Liver (tissue), 9 donors: ENCODE data around the gene PRPS2. TPM values are rescaled to one million over a fixed set of nuclear protein-coding genes. Genes with fewer than 3 reads are reported as not detected.

Experiments used
- DNase-seq: peaks from one replicate; pipeline ENCODE4 v3.0.0-alpha.2; 2017; ENCODE audit warnings: low spot score
- H3K27ac ChIP-seq, 2 donors: one replicate each; pipeline ENCODE4 v1.7.0; 2013; ENCODE audit warnings: inconsistent platforms in 2 of 2, low read length in 2 of 2, control low read depth in 1 of 2, low read depth in 1 of 2, mild to moderate bottlenecking in 1 of 2
- H3K27me3 ChIP-seq, 4 donors: one replicate each; pipeline versions ENCODE4 v1.6.1 to v1.7.0; 2013; ENCODE audit warnings: low read length in 3 of 4, inconsistent platforms in 1 of 4, mild to moderate bottlenecking in 1 of 4, moderate library complexity in 1 of 4; ENCODE audit not compliant: control insufficient read depth in 4 of 4, insufficient read depth in 4 of 4
- H3K36me3 ChIP-seq, 4 donors: one replicate each; pipeline versions ENCODE4 v1.6.1 to v1.7.0; 2013; ENCODE audit warnings: low read length in 3 of 4, mild to moderate bottlenecking in 3 of 4, low read depth in 1 of 4, moderate library complexity in 1 of 4; ENCODE audit not compliant: control insufficient read depth in 4 of 4, insufficient read depth in 3 of 4
- H3K4me1 ChIP-seq, 4 donors: one replicate each; pipeline versions ENCODE4 v1.6.1 to v1.7.0; 2013; ENCODE audit warnings: low read length in 3 of 4, mild to moderate bottlenecking in 3 of 4, moderate library complexity in 1 of 4; ENCODE audit not compliant: control insufficient read depth in 4 of 4, insufficient read depth in 4 of 4
- H3K4me3 ChIP-seq, 3 donors: one replicate each; pipeline versions ENCODE4 v1.6.1 to v1.7.0; 2013; ENCODE audit warnings: low read length in 3 of 3, control low read depth in 1 of 3, low read depth in 1 of 3, mild to moderate bottlenecking in 1 of 3
- H3K9ac ChIP-seq, 2 donors: one replicate each; pipeline ENCODE4 v1.7.0; 2013; ENCODE audit warnings: low read length in 2 of 2, mild to moderate bottlenecking in 2 of 2, moderate library complexity in 2 of 2, control low read depth in 1 of 2, low read depth in 1 of 2
- H3K9me3 ChIP-seq, 4 donors: one replicate each; pipeline versions ENCODE4 v1.6.1 to v1.7.0; 2013; ENCODE audit warnings: low read length in 3 of 4; ENCODE audit not compliant: control insufficient read depth in 4 of 4
- ATF3 ChIP-seq: IDR thresholded peaks from 2 replicates; pipeline ENCODE4 v1.6.1; 2016; ENCODE audit warnings: antibody characterized with exemption
- FOXA1 ChIP-seq: IDR thresholded peaks from 2 replicates; pipeline ENCODE4 v1.6.1; 2016; ENCODE audit warnings: antibody characterized with exemption
- GABPA ChIP-seq, 2 donors: IDR thresholded peaks in 1 of 2; conservative IDR thresholded peaks in 1 of 2; 2 replicates each; pipeline ENCODE4 v1.6.1; 2016; ENCODE audit warnings: antibody characterized with exemption in 2 of 2, mild to moderate bottlenecking in 1 of 2, moderate library complexity in 1 of 2
- HNF4A ChIP-seq, 2 donors: conservative IDR thresholded peaks; 2 replicates each; pipeline ENCODE4 v1.6.1; 2016; ENCODE audit warnings: antibody characterized with exemption in 2 of 2, mild to moderate bottlenecking in 2 of 2
- JUND ChIP-seq, 2 donors: IDR thresholded peaks; 2 replicates each; pipeline ENCODE4 v1.6.1; 2016; ENCODE audit warnings: antibody characterized with exemption in 2 of 2
- RAD21 ChIP-seq, 2 donors: IDR thresholded peaks; 2 replicates each; pipeline ENCODE4 v1.6.1; 2016; ENCODE audit warnings: antibody characterized with exemption in 2 of 2, mild to moderate bottlenecking in 2 of 2
- RXRA ChIP-seq, 2 donors: IDR thresholded peaks; 2 replicates each; pipeline ENCODE4 v1.6.1; 2017 to 2018; ENCODE audit warnings: antibody characterized with exemption in 2 of 2, mild to moderate bottlenecking in 1 of 2
- TAF1 ChIP-seq: conservative IDR thresholded peaks from 2 replicates; pipeline ENCODE4 v1.6.1; 2016; ENCODE audit warnings: antibody characterized with exemption, mild to moderate bottlenecking
- YY1 ChIP-seq: IDR thresholded peaks from 2 replicates; pipeline ENCODE4 v1.6.1; 2016; ENCODE audit warnings: antibody characterized with exemption, mild to moderate bottlenecking
- WGBS: extraction: QIAGEN DNeasy Blood & Tissue Kit; methylation state at CpG from one replicate; pipeline ENCODE4 v1.1.7; 2013; 5-methylcytosine and 5-hydroxymethylcytosine counted together
- polyA plus RNA-seq, 2 donors: library from polyadenylated mRNA; stranded (reverse) in 1 of 2; unstranded in 1 of 2; fragments of 200-250 nt in 1 of 2; fragments of >200 nt in 1 of 2; fragmentation: Nextera tagmentation in 1 of 2; extraction: Ambion mirVana in 1 of 2; gene quantifications; one replicate each; pipeline versions ENCODE4 v1.2.1 to v1.2.3, GENCODE V29; 2013 to 2015
- total RNA-seq, 2 donors: library from RNA; depleted of rRNA; stranded (reverse); fragments of >200 nt; gene quantifications; one replicate each; pipeline ENCODE4 v1.2.3, GENCODE V29; 2014
- TF ChIP-seq, protein P1 (sequence below): fragments of 150-350 bp; IDR thresholded peaks from 2 replicates; pipeline ENCODE4 v1.5.1; 2017; ENCODE audit warnings: improper control_type of control experiment, low read depth, low read length; ENCODE audit not compliant: missing input control
- TF ChIP-seq, protein P2 (sequence below): IDR thresholded peaks from 2 replicates; pipeline ENCODE4 v1.6.1; 2016; ENCODE audit warnings: antibody characterized with exemption, mild to moderate bottlenecking
- TF ChIP-seq, protein P3 (sequence below): IDR thresholded peaks from 2 replicates; pipeline ENCODE4 v1.6.1; 2016; ENCODE audit warnings: antibody characterized with exemption
- TF ChIP-seq, protein P4 (sequence below): IDR thresholded peaks from 2 replicates; pipeline ENCODE4 v1.6.1; 2016; ENCODE audit warnings: antibody characterized with exemption
- donor health status: healthy.
- donor health status: healthy.
- donor health status: healthy.
- donor health status: healthy.
- donor health status: healthy.

The PRPS2 gene
- total and polyA plus RNA-seq, 4 donors, result 12.7 to 19.9 (median 13.5) TPM

- Histone ChIP-seq H3K4me1 (no peaks in the 10 kb centered on the region), H3K9ac (no peak within 1 kb of the TSS), H3K27me3 (no peaks in the 10 kb centered on the region), H3K36me3 (no peaks in the 10 kb centered on the region), H3K9me3 (no peaks in the 10 kb centered on the region), H3K4me3 (no peak within 1 kb of the TSS), H3K27ac (no peak within 1 kb of the TSS)
- DNase-seq, result no peak
- WGBS, result 70% methylated on average over 7 of the region's 7 CpGs
- TF ChIP-seq YY1 (no peak), JUND (IDR thresholded peaks at IDR 0.05) (no peak)
- TF ChIP-seq, protein P1, sequence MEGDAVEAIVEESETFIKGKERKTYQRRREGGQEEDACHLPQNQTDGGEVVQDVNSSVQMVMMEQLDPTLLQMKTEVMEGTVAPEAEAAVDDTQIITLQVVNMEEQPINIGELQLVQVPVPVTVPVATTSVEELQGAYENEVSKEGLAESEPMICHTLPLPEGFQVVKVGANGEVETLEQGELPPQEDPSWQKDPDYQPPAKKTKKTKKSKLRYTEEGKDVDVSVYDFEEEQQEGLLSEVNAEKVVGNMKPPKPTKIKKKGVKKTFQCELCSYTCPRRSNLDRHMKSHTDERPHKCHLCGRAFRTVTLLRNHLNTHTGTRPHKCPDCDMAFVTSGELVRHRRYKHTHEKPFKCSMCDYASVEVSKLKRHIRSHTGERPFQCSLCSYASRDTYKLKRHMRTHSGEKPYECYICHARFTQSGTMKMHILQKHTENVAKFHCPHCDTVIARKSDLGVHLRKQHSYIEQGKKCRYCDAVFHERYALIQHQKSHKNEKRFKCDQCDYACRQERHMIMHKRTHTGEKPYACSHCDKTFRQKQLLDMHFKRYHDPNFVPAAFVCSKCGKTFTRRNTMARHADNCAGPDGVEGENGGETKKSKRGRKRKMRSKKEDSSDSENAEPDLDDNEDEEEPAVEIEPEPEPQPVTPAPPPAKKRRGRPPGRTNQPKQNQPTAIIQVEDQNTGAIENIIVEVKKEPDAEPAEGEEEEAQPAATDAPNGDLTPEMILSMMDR, result no peak
Observed at GRCh38 chrX:12866451-12867377, 75.5 kb downstream of the PRPS2 start, which contains the start of gene TLR7. Gene TLR7, plus strand, starts transcription at chrX:12867072. Its CDS starts 507 bp downstream, at chrX:12867579.

- no peak for TF ChIP-seq ATF3
- no peak for TF ChIP-seq HNF4A (conservative IDR thresholded peaks at IDR 0.05)
- TF ChIP-seq JUND (IDR thresholded peaks at IDR 0.05), result no peak
- no peak for TF ChIP-seq YY1
- TF ChIP-seq, protein P1, result no peak
- TF ChIP-seq RAD21 (IDR thresholded peaks at IDR 0.05), result no peak
- TF ChIP-seq GABPA (IDR thresholded peaks at IDR 0.05 in 1 of 2, conservative IDR thresholded peaks at IDR 0.05 in 1 of 2), result no peak
- TF ChIP-seq, protein P2, sequence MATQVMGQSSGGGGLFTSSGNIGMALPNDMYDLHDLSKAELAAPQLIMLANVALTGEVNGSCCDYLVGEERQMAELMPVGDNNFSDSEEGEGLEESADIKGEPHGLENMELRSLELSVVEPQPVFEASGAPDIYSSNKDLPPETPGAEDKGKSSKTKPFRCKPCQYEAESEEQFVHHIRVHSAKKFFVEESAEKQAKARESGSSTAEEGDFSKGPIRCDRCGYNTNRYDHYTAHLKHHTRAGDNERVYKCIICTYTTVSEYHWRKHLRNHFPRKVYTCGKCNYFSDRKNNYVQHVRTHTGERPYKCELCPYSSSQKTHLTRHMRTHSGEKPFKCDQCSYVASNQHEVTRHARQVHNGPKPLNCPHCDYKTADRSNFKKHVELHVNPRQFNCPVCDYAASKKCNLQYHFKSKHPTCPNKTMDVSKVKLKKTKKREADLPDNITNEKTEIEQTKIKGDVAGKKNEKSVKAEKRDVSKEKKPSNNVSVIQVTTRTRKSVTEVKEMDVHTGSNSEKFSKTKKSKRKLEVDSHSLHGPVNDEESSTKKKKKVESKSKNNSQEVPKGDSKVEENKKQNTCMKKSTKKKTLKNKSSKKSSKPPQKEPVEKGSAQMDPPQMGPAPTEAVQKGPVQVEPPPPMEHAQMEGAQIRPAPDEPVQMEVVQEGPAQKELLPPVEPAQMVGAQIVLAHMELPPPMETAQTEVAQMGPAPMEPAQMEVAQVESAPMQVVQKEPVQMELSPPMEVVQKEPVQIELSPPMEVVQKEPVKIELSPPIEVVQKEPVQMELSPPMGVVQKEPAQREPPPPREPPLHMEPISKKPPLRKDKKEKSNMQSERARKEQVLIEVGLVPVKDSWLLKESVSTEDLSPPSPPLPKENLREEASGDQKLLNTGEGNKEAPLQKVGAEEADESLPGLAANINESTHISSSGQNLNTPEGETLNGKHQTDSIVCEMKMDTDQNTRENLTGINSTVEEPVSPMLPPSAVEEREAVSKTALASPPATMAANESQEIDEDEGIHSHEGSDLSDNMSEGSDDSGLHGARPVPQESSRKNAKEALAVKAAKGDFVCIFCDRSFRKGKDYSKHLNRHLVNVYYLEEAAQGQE, result no peak
- TF ChIP-seq, protein P3, sequence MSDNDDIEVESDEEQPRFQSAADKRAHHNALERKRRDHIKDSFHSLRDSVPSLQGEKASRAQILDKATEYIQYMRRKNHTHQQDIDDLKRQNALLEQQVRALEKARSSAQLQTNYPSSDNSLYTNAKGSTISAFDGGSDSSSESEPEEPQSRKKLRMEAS, result no peak
- no peak for TF ChIP-seq FOXA1
- TF ChIP-seq RXRA (IDR thresholded peaks at IDR 0.05), result no peak
- TF ChIP-seq, protein P4, sequence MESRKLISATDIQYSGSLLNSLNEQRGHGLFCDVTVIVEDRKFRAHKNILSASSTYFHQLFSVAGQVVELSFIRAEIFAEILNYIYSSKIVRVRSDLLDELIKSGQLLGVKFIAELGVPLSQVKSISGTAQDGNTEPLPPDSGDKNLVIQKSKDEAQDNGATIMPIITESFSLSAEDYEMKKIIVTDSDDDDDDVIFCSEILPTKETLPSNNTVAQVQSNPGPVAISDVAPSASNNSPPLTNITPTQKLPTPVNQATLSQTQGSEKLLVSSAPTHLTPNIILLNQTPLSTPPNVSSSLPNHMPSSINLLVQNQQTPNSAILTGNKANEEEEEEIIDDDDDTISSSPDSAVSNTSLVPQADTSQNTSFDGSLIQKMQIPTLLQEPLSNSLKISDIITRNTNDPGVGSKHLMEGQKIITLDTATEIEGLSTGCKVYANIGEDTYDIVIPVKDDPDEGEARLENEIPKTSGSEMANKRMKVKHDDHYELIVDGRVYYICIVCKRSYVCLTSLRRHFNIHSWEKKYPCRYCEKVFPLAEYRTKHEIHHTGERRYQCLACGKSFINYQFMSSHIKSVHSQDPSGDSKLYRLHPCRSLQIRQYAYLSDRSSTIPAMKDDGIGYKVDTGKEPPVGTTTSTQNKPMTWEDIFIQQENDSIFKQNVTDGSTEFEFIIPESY, result no peak
- TF ChIP-seq TAF1, result no peak
- Histone ChIP-seq H3K9ac (no peak overlapping the region), H3K4me3 (no peak overlapping the region), H3K36me3 (no peaks in the 10 kb centered on the region), H3K9me3 (no peaks in the 10 kb centered on the region), H3K27ac (no peak overlapping the region), H3K27me3 (no peaks in the 10 kb centered on the region), H3K4me1 (no peaks in the 10 kb centered on the region)
- no peak for DNase-seq
- 73% methylated on average over 4 of the region's 4 CpGs for WGBS
Observed at GRCh38 chrX:12867685-12868084, 76.5 kb downstream of the PRPS2 start.
